Lower leg skin (tissue), 3 donors: Measurements from ENCODE around the gene ARFIP1.

Source experiments
- CTCF ChIP-seq, 3 donors: fragments of 450-650 bp; IDR thresholded peaks; one replicate each; pipeline ENCODE4 v1.5.1; 2016; ENCODE audit warnings: antibody characterized with exemption in 3 of 3, mild to moderate bottlenecking in 3 of 3, moderate library complexity in 2 of 3
- POLR2A ChIP-seq, 2 donors: fragments of 450-650 bp; IDR thresholded peaks; one replicate each; pipeline ENCODE4 v1.6.1; 2016 to 2017; ENCODE audit warnings: antibody characterized with exemption in 2 of 2, mild to moderate bottlenecking in 1 of 2, moderate library complexity in 1 of 2

GRCh38 chr4:152738827-152739226 lies 40.9 kb upstream of the ARFIP1 start:
- TF ChIP-seq CTCF (IDR thresholded peaks at IDR 0.05) (no peak), POLR2A (IDR thresholded peaks at IDR 0.05) (no peak)
